Suprapubic skin (tissue), 4 donors: ENCODE data around the gene CDH13.

Experiments used
- EP300 ChIP-seq: sonication (generic); formaldehyde crosslinking; IDR thresholded peaks from one replicate; pipeline ENCODE4 v1.6.1; 2017; ENCODE audit warnings: antibody characterized with exemption
- POLR2A ChIP-seq, 2 donors: fragments of 450-650 bp; IDR thresholded peaks; one replicate each; pipeline ENCODE4 v1.6.1; 2017; ENCODE audit warnings: antibody characterized with exemption in 2 of 2, mild to moderate bottlenecking in 2 of 2, moderate library complexity in 2 of 2
- POLR2AphosphoS5 ChIP-seq, 3 donors: sonication (generic); formaldehyde crosslinking; IDR thresholded peaks; one replicate each; pipeline ENCODE4 v1.6.1; 2017; ENCODE audit warnings: antibody characterized with exemption in 3 of 3
- TF ChIP-seq, protein P1 (sequence below), 2 donors: fragments of 200-600 bp in 1 of 2; fragments of 450-650 bp in 1 of 2; sonication (generic) in 1 of 2; IDR thresholded peaks; one replicate each; pipeline ENCODE4 v1.5.1; 2016 to 2019; ENCODE audit warnings: antibody characterized with exemption in 2 of 2, mild to moderate bottlenecking in 1 of 2, moderate library complexity in 1 of 2

DNA sequence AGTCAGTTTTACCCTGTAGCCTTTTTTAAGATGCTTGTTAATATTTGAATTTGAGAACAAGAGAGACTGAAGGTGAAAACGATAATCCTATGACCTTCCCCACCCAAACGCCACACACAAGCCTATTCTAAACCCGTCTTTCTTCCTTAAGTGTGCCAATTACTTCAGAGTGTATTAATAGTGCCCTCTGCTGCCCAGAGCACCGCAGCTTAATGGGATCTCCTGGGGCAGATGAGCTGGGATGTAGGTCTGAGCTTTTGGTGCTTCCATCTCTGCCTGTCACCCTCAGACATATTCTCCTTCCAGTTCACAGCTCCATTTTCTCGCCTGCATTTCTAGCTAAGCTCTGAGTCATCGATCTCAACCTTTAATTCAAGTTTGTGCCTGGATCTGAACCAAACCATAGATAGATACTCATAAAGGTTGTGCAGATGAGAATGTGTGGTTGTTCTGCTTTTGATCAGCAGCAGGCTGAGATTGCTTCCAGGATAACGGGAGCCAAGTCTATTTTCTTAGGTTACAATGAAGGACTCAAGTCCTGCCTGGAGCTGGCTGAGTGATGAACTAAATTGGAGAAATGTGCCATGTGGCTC is 46.4 kb upstream of the CDH13 start:
- no peak for TF ChIP-seq POLR2AphosphoS5 (IDR thresholded peaks at IDR 0.05)
- TF ChIP-seq POLR2A (IDR thresholded peaks at IDR 0.05), result no peak
- TF ChIP-seq, protein P1, sequence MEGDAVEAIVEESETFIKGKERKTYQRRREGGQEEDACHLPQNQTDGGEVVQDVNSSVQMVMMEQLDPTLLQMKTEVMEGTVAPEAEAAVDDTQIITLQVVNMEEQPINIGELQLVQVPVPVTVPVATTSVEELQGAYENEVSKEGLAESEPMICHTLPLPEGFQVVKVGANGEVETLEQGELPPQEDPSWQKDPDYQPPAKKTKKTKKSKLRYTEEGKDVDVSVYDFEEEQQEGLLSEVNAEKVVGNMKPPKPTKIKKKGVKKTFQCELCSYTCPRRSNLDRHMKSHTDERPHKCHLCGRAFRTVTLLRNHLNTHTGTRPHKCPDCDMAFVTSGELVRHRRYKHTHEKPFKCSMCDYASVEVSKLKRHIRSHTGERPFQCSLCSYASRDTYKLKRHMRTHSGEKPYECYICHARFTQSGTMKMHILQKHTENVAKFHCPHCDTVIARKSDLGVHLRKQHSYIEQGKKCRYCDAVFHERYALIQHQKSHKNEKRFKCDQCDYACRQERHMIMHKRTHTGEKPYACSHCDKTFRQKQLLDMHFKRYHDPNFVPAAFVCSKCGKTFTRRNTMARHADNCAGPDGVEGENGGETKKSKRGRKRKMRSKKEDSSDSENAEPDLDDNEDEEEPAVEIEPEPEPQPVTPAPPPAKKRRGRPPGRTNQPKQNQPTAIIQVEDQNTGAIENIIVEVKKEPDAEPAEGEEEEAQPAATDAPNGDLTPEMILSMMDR (IDR thresholded peaks at IDR 0.05), result no peak
- no peak for TF ChIP-seq EP300
